EH (cell line): ENCODE measurements around the gene ZMAT5.

Experiments
- DNase-seq: peaks from one replicate; pipeline ENCODE4 v3.0.0-alpha.2; 2015; ENCODE audit warnings: low read depth

ZMAT5 gene

GRCh38 chr22:29683536-29683935, 83.3 kb downstream of the ZMAT5 start:
- DNase-seq, result no peak
